IMR-90 (cell line): ENCODE results near the gene IL18R1. TPM values are rescaled to one million over a fixed set of nuclear protein-coding genes. Genes with fewer than 3 reads are reported as not detected.

ENCODE experiments used
- ATAC-seq: fragments of 200-7000 bp; cut with Tn5 transposase; 2 replicates; pipeline ENCODE4 v1.9.1; 2020; ENCODE audit warnings: low read depth, mild to moderate bottlenecking, moderate library complexity
- BruUV-seq: library from RNA; stranded (reverse); fragments of 400-500 nt; replicated peaks from 2 replicates; lab custom pipeline; 2021; lab: Mats Ljungman, UMichigan
- CTCF ChIA-PET: fragments of 300-600 bp; formaldehyde crosslinking; extraction: SDS; loops from one replicate; lab custom pipeline; 2021; ENCODE audit warnings: antibody characterized with exemption; lab: Yijun Ruan, JAX
- POLR2A ChIA-PET: fragments of 300-600 bp; sonication (Branson Sonifier 250); formaldehyde crosslinking; loops from one replicate; lab custom pipeline; 2022; ENCODE audit warnings: antibody characterized with exemption; ENCODE audit not compliant: unreplicated experiment; lab: Charles Lee
- DNase-seq: peaks from one replicate; pipeline ENCODE4 v3.0.0; 2013
- H2AFZ ChIP-seq: replicated peaks from 2 replicates; pipeline ENCODE3; 2013; ENCODE audit warnings: low read length, mild to moderate bottlenecking; ENCODE audit not compliant: poor library complexity
- H2AK5ac ChIP-seq: 2 replicates; pipeline ENCODE4 v1.6.1; 2013; ENCODE audit warnings: low read depth, low read length, inconsistent platforms
- H2AK9ac ChIP-seq: replicated peaks from 2 replicates; pipeline ENCODE3; 2013; ENCODE audit warnings: mild to moderate bottlenecking, low read depth, low read length, moderate library complexity; ENCODE audit not compliant: poor library complexity
- H2BK120ac ChIP-seq: 2 replicates; pipeline ENCODE4 v1.6.1; 2013; ENCODE audit warnings: low read depth, low read length, inconsistent platforms
- H2BK15ac ChIP-seq: 3 replicates; pipeline ENCODE4 v1.6.1; 2013; ENCODE audit warnings: low read depth, low read length, inconsistent platforms
- H2BK20ac ChIP-seq: 2 replicates; pipeline ENCODE4 v1.6.1; 2013; ENCODE audit warnings: low read depth, mild to moderate bottlenecking, inconsistent platforms, low read length, moderate library complexity
- H2BK5ac ChIP-seq: 2 replicates; pipeline ENCODE4 v1.6.1; 2013; ENCODE audit warnings: mild to moderate bottlenecking, low read depth, low read length, inconsistent platforms; ENCODE audit not compliant: poor library complexity, severe bottlenecking
- H3K14ac ChIP-seq: replicated peaks from 2 replicates; pipeline ENCODE4 v1.6.1; 2013; ENCODE audit warnings: low read depth, low read length, inconsistent platforms
- H3K18ac ChIP-seq: 2 replicates; pipeline ENCODE4 v1.6.1; 2013; ENCODE audit warnings: low read depth, low read length, control low read depth
- H3K23ac ChIP-seq: 2 replicates; pipeline ENCODE4 v1.6.1; 2013; ENCODE audit warnings: low read depth, low read length, inconsistent platforms
- H3K27ac ChIP-seq: 2 replicates; pipeline ENCODE4 v1.5.1; 2013; ENCODE audit warnings: mild to moderate bottlenecking, control low read depth, low read length; ENCODE audit not compliant: insufficient read depth
- H3K27me3 ChIP-seq: 2 replicates; pipeline ENCODE4 v1.6.1; 2013; ENCODE audit warnings: low read length; ENCODE audit not compliant: control insufficient read depth, insufficient read depth
- H3K36me3 ChIP-seq: 2 replicates; pipeline ENCODE4 v1.6.1; 2013; ENCODE audit warnings: low read length, mixed read lengths; ENCODE audit not compliant: control insufficient read depth, insufficient read depth
- H3K4ac ChIP-seq: 2 replicates; pipeline ENCODE4 v1.6.1; 2013; ENCODE audit warnings: low read depth, low read length, inconsistent platforms
- H3K4me1 ChIP-seq: 2 replicates; pipeline ENCODE4 v1.6.1; 2013; ENCODE audit warnings: low read length, mixed read lengths; ENCODE audit not compliant: control insufficient read depth, insufficient read depth
- H3K4me2 ChIP-seq: 2 replicates; pipeline ENCODE4 v1.6.1; 2013; ENCODE audit warnings: low read depth, mild to moderate bottlenecking, control low read depth, low read length, moderate library complexity
- H3K4me3 ChIP-seq: 2 replicates; pipeline ENCODE4 v1.5.1; 2013; ENCODE audit warnings: low read depth, mild to moderate bottlenecking, control low read depth, low read length, moderate library complexity; ENCODE audit not compliant: insufficient read depth
- H3K56ac ChIP-seq: 2 replicates; pipeline ENCODE4 v1.6.1; 2013; ENCODE audit warnings: low read length, inconsistent platforms; ENCODE audit not compliant: insufficient read depth; ENCODE audit errors: extremely low read depth
- H3K79me1 ChIP-seq, 2 experiments: 2 replicates each; pipeline ENCODE4 v1.6.1; 2013; ENCODE audit warnings: low read length in 2 of 2, inconsistent platforms in 1 of 2, low read depth in 1 of 2
- H3K9ac ChIP-seq: 2 replicates; pipeline ENCODE4 v1.6.1; 2013; ENCODE audit warnings: low read depth, low read length, control low read depth
- H3K9me1 ChIP-seq: 2 replicates; pipeline ENCODE4 v1.6.1; 2013; ENCODE audit warnings: low read length, inconsistent platforms; ENCODE audit not compliant: insufficient read depth
- H3K9me3 ChIP-seq: 2 replicates; pipeline ENCODE4 v1.6.1; 2013; ENCODE audit warnings: low read length; ENCODE audit not compliant: control insufficient read depth, insufficient read depth
- H4K20me1 ChIP-seq: 2 replicates; pipeline ENCODE4 v1.6.1; 2013; ENCODE audit warnings: low read length, inconsistent platforms; ENCODE audit not compliant: insufficient read depth
- H4K5ac ChIP-seq: 2 replicates; pipeline ENCODE4 v1.6.1; 2013; ENCODE audit warnings: mild to moderate bottlenecking, low read depth, low read length, control low read depth
- H4K8ac ChIP-seq, 2 experiments: 2 replicates each; pipeline ENCODE4 v1.6.1; 2013; ENCODE audit warnings: low read depth in 2 of 2, low read length in 2 of 2, control low read depth in 1 of 2, inconsistent platforms in 1 of 2
- H4K91ac ChIP-seq: 2 replicates; pipeline ENCODE4 v1.6.1; 2013; ENCODE audit warnings: low read depth, low read length, inconsistent platforms; ENCODE audit not compliant: insufficient read depth
- CHD1 ChIP-seq: IDR thresholded peaks from 2 replicates; pipeline ENCODE4 v1.6.1; 2012; ENCODE audit warnings: low read depth, low read length, improper control_type of control experiment
- CTCF ChIP-seq: conservative IDR thresholded peaks from 2 replicates; pipeline ENCODE4 v1.5.1; 2012; ENCODE audit warnings: mild to moderate bottlenecking, low read depth, low read length, improper control_type of control experiment
- ELK1 ChIP-seq: fragments of 150-350 bp; IDR thresholded peaks from 2 replicates; pipeline ENCODE4 v1.6.1; 2016; ENCODE audit warnings: low read depth, mild to moderate bottlenecking, low read length, moderate library complexity, borderline replicate concordance
- MAFK ChIP-seq: IDR thresholded peaks from 2 replicates; pipeline ENCODE4 v1.6.1; 2012; ENCODE audit warnings: low read depth, low read length, improper control_type of control experiment
- MAZ ChIP-seq: IDR thresholded peaks from 2 replicates; pipeline ENCODE4 v1.6.1; 2012; ENCODE audit warnings: low read depth, mild to moderate bottlenecking, low read length, improper control_type of control experiment, moderate library complexity, borderline replicate concordance
- MXI1 ChIP-seq: IDR thresholded peaks from 2 replicates; pipeline ENCODE4 v1.6.1; 2012; ENCODE audit warnings: low read depth, mild to moderate bottlenecking, low read length, moderate library complexity, borderline replicate concordance
- RAD21 ChIP-seq: IDR thresholded peaks from 2 replicates; pipeline ENCODE4 v1.6.1; 2012; ENCODE audit warnings: low read length, improper control_type of control experiment
- RCOR1 ChIP-seq: IDR thresholded peaks from 2 replicates; pipeline ENCODE4 v1.6.1; 2012; ENCODE audit warnings: mild to moderate bottlenecking, low read length, improper control_type of control experiment; ENCODE audit not compliant: insufficient replicate concordance
- USF2 ChIP-seq: fragments of 150-350 bp; IDR thresholded peaks from 2 replicates; pipeline ENCODE4 v1.6.1; 2017; ENCODE audit warnings: mild to moderate bottlenecking, antibody characterized with exemption, low read length, low read depth
- WGBS, 2 experiments: methylation state at CpG; one replicate each; pipeline versions ENCODE4 v1.1.5 to v1.1.7; 2013; ENCODE audit warnings: missing lambda C conversion rate in 2 of 2; ENCODE audit not compliant: insufficient read length in 1 of 2; ENCODE audit errors: extremely low coverage in 2 of 2; 5-methylcytosine and 5-hydroxymethylcytosine counted together
- dilution Hi-C: fragments of 300-500 bp; cut with HindIII; formaldehyde crosslinking; loops from one replicate; pipeline ENCODE4 v1.14.3; 2018; ENCODE audit warnings: low sequenced_read_pairs; ENCODE audit not compliant: unreplicated experiment
- in situ Hi-C: fragments of 300-500 bp; cut with MboI; formaldehyde crosslinking; loops from 3 replicates; pipeline ENCODE4 v1.14.3; 2019; ENCODE audit warnings: low sequenced_read_pairs, inconsistent platforms, mixed read lengths
- intact Hi-C: fragments of 100-400 bp; cut with micrococcal nuclease; formaldehyde crosslinking; loops from 2 replicates; pipeline ENCODE4 v1.10.0; 2022
- polyA plus RNA-seq, 3 experiments: library from polyadenylated mRNA; depleted of rRNA; stranded (reverse); fragments of >200 nt; gene quantifications; 2 replicates each; pipeline ENCODE4 v1.2.3, GENCODE V29; 2012; ENCODE audit warnings: low replicate concordance in 1 of 3
- total RNA-seq: library from RNA; depleted of rRNA; stranded (reverse); fragments of >200 nt; gene quantifications from 2 replicates; pipeline ENCODE4 v1.2.3, GENCODE V29; 2012

IL18R1 gene
- total and polyA plus RNA-seq, 2 of the 4 experiments (the other 2 are of a cell fraction) = 0.18 to 0.24 TPM

GRCh38 chr2:102385522-102385921, 29.9 kb downstream of the IL18R1 start:
- H3K27ac ChIP-seq = no peak overlapping the region
- ChIA-PET CTCF (no interaction called here), POLR2A (no interaction called here)
- H2AK5ac ChIP-seq = no peak overlapping the region
- H4K8ac ChIP-seq = no peak overlapping the region
- H4K5ac ChIP-seq = no peak overlapping the region
- H3K14ac ChIP-seq = no peak overlapping the region
- dilution Hi-C loops (no loop called here), intact Hi-C loops (no loop called here), in situ Hi-C loops (no loop called here)
- no peak overlapping the region for H3K4ac ChIP-seq
- H3K36me3 ChIP-seq = no peaks in the 10 kb centered on the region
- no peak overlapping the region for H3K9ac ChIP-seq
- no TSS peak for BruUV-seq
- H2BK120ac ChIP-seq = no peak overlapping the region
- H3K56ac ChIP-seq = no peak overlapping the region
- no peaks in the 10 kb centered on the region for H3K9me1 ChIP-seq
- ATAC-seq = no peak
- no peak overlapping the region for H3K23ac ChIP-seq
- no peaks in the 10 kb centered on the region for H4K20me1 ChIP-seq
- H2BK20ac ChIP-seq = no peak overlapping the region
- peaks cover 3% of the 10 kb centered on the region; the same call in 1 of the 2 replicates for H3K9me3 ChIP-seq
- H3K27me3 ChIP-seq = peaks cover 1% of the 10 kb centered on the region; the same call in 1 of the 2 replicates
- TF ChIP-seq RCOR1 = no peak
- no peak for TF ChIP-seq CHD1
- no peak for TF ChIP-seq MXI1
- TF ChIP-seq USF2 = no peak
- TF ChIP-seq RAD21 = no peak
- no peak for TF ChIP-seq MAZ
- no peak for TF ChIP-seq ELK1
- no peak for TF ChIP-seq MAFK
- TF ChIP-seq CTCF = no peak
- H3K4me3 ChIP-seq = no peak overlapping the region
- H3K79me1 ChIP-seq = no peaks in the 10 kb centered on the region
- H3K4me1 ChIP-seq = no peaks in the 10 kb centered on the region
- H4K91ac ChIP-seq = no peak overlapping the region
- H2AK9ac ChIP-seq = no peak overlapping the region
- WGBS, 2 experiments = 40% methylated on average over 1 of the region's 1 CpG; no CpG with 5 or more reads in 1 of the 2 experiments
- no peak for DNase-seq
- no peak overlapping the region for H2BK5ac ChIP-seq
- H3K4me2 ChIP-seq = no peak overlapping the region
- H3K18ac ChIP-seq = no peak overlapping the region
- no peak overlapping the region for H2AFZ ChIP-seq
- H2BK15ac ChIP-seq = no peak overlapping the region
